B cell (primary cell): ENCODE data around the gene CRMP1. TPM values are rescaled to one million over a fixed set of nuclear protein-coding genes. Genes with fewer than 3 reads are reported as not detected.

Experiments used
- ATAC-seq: fragments of 200-7000 bp; cut with Tn5 transposase; one replicate; pipeline ENCODE4 v1.10.0; 2021; ENCODE audit warnings: low read depth, mild to moderate bottlenecking, moderate number of reproducible peaks, moderate library complexity
- CTCF ChIA-PET: fragments of 350-600 bp; sonication (Branson Sonifier 250); formaldehyde crosslinking; loops from one replicate; lab custom pipeline; 2021; ENCODE audit warnings: antibody characterized with exemption, inconsistent platforms; lab: Charles Lee
- POLR2A ChIA-PET: fragments of 350-600 bp; sonication (Branson Sonifier 250); formaldehyde crosslinking; loops from one replicate; lab custom pipeline; 2021; ENCODE audit warnings: antibody characterized with exemption; lab: Charles Lee
- DNase-seq: peaks from one replicate; pipeline ENCODE4 v3.0.0; 2013
- H2AFZ ChIP-seq: 2 replicates; pipeline ENCODE4 v1.6.1; 2012; ENCODE audit warnings: mild to moderate bottlenecking, low read depth, low read length; ENCODE audit not compliant: insufficient read depth, poor library complexity, severe bottlenecking
- H3K27ac ChIP-seq, 2 donors: 1 replicate in 1 of 2; 2 replicates in 1 of 2; pipeline ENCODE4 v1.5.1; 2012 to 2013; ENCODE audit warnings: low read length in 2 of 2, mild to moderate bottlenecking in 2 of 2, moderate library complexity in 1 of 2
- H3K27me3 ChIP-seq, 4 experiments: fragments of 200-600 bp in 1 of 4; sonication (generic) in 1 of 4; replicated peaks in 1 of 4; 1 replicate in 2 of 4; 2 replicates in 2 of 4; pipeline versions ENCODE4 v1.6.1 to v1.7.0; 2013 to 2016; ENCODE audit warnings: low read length in 3 of 4, mild to moderate bottlenecking in 2 of 4, mixed read lengths in 1 of 4, moderate library complexity in 1 of 4; ENCODE audit not compliant: insufficient read depth in 4 of 4, control insufficient read depth in 3 of 4; ENCODE audit errors: control extremely low read depth in 1 of 4
- H3K36me3 ChIP-seq, 2 experiments: replicated peaks in 1 of 2; 1 replicate in 1 of 2; 2 replicates in 1 of 2; pipeline versions ENCODE4 v1.6.1 to v1.7.1; 2013; ENCODE audit warnings: low read length in 1 of 2; ENCODE audit not compliant: insufficient read depth in 2 of 2, control insufficient read depth in 1 of 2; ENCODE audit errors: control extremely low read depth in 1 of 2, extremely low read depth in 1 of 2
- H3K4me1 ChIP-seq, 2 donors: fragments of 200-600 bp in 1 of 2; sonication (generic) in 1 of 2; 1 replicate in 1 of 2; 2 replicates in 1 of 2; pipeline versions ENCODE4 v1.5.1 to v1.6.1; 2013 to 2017; ENCODE audit warnings: low read length in 2 of 2; ENCODE audit not compliant: control insufficient read depth in 2 of 2, insufficient read depth in 2 of 2
- H3K4me2 ChIP-seq: replicated peaks from 2 replicates; pipeline ENCODE3; 2012; ENCODE audit warnings: mild to moderate bottlenecking, low read depth, low read length; ENCODE audit not compliant: poor library complexity, severe bottlenecking
- H3K4me3 ChIP-seq, 5 experiments: fragments of 200-600 bp in 1 of 5; sonication (generic) in 1 of 5; 1 replicate in 3 of 5; 2 replicates in 2 of 5; pipeline versions ENCODE4 v1.5.1 to v1.7.0; 2011 to 2016; ENCODE audit warnings: low read length in 4 of 5, mild to moderate bottlenecking in 4 of 5, low read depth in 2 of 5, control low read depth in 1 of 5, moderate library complexity in 1 of 5; ENCODE audit not compliant: insufficient read depth in 1 of 5; ENCODE audit errors: control extremely low read depth in 1 of 5, extremely low read depth in 1 of 5
- H3K79me2 ChIP-seq: fragments of 200-600 bp; sonication (generic); one replicate; pipeline ENCODE4 v1.6.0; 2016; ENCODE audit warnings: low read length; ENCODE audit not compliant: control insufficient read depth, insufficient read depth
- H3K9ac ChIP-seq: fragments of 200-600 bp; sonication (generic); 2 replicates; pipeline ENCODE4 v1.6.1; 2017; ENCODE audit warnings: mild to moderate bottlenecking, low read length, moderate library complexity
- H3K9me3 ChIP-seq, 3 donors: one replicate each; pipeline versions ENCODE4 v1.6.1 to v1.7.1; 2013; ENCODE audit warnings: low read length in 2 of 3; ENCODE audit not compliant: control insufficient read depth in 2 of 3, insufficient read depth in 1 of 3; ENCODE audit errors: control extremely low read depth in 1 of 3
- H4K20me1 ChIP-seq: 2 replicates; pipeline ENCODE4 v1.6.0; 2012; ENCODE audit warnings: mild to moderate bottlenecking, low read length; ENCODE audit not compliant: insufficient read depth, control insufficient read depth, poor library complexity, severe bottlenecking
- H3K27ac Mint-ChIP-seq: one replicate; pipeline ENCODE4 v1.8.0; 2021; ENCODE audit warnings: mixed read lengths
- H3K27me3 Mint-ChIP-seq: one replicate; pipeline ENCODE4 v1.8.0; 2021; ENCODE audit warnings: mixed read lengths
- H3K4me1 Mint-ChIP-seq: one replicate; pipeline ENCODE4 v1.8.0; 2021; ENCODE audit warnings: mixed read lengths
- H3K4me3 Mint-ChIP-seq: one replicate; pipeline ENCODE4 v1.8.0; 2021; ENCODE audit warnings: mixed read lengths
- H3K9me3 Mint-ChIP-seq: one replicate; pipeline ENCODE4 v1.8.0; 2022; ENCODE audit warnings: mixed read lengths; ENCODE audit not compliant: insufficient read depth
- CTCF ChIP-seq: fragments of 200-600 bp; IDR thresholded peaks from one replicate; pipeline ENCODE4 v1.8.0; 2022; ENCODE audit warnings: antibody characterized with exemption, mild to moderate bottlenecking
- EZH2 ChIP-seq: IDR thresholded peaks from 2 replicates; pipeline ENCODE4 v1.6.1; 2012; ENCODE audit warnings: borderline replicate concordance, low read depth, mild to moderate bottlenecking, moderate library complexity, low read length; ENCODE audit not compliant: insufficient read depth, poor library complexity, severe bottlenecking
- WGBS: methylation state at CpG from one replicate; pipeline ENCODE4 v1.1.5; 2013; ENCODE audit warnings: missing lambda C conversion rate; ENCODE audit not compliant: insufficient coverage; 5-methylcytosine and 5-hydroxymethylcytosine counted together
- intact Hi-C: fragments of 100-400 bp; cut with micrococcal nuclease; formaldehyde crosslinking; loops from one replicate; pipeline ENCODE4 v1.10.0; 2022
- polyA minus RNA-seq: library from RNA; depleted of rRNA, polyadenylated mRNA; stranded (reverse); fragments of >200 nt; gene quantifications from 2 replicates; pipeline ENCODE4 v1.2.3, GENCODE V29; 2012
- polyA plus RNA-seq: library from polyadenylated mRNA; depleted of rRNA; stranded (reverse); fragments of >200 nt; gene quantifications from 2 replicates; pipeline ENCODE4 v1.2.3, GENCODE V29; 2012
- total RNA-seq, 2 donors: library from RNA; stranded (reverse); fragments of 120-200 nt in 1 of 2; gene quantifications; 1 replicate in 1 of 2; 2 replicates in 1 of 2; pipeline versions ENCODE4 v1.2.3 to v1.2.4, GENCODE V29; 2013 to 2022

CRMP1 gene
- total RNA-seq (0.10 TPM in 1 of 2 replicates, not detected in the other), polyA plus RNA-seq (0.13 and 0.30 TPM in 2 replicates), polyA minus RNA-seq (0.29 and 0.43 TPM in 2 replicates)
- 0.33 TPM for total RNA-seq (2013)

GRCh38 chr4:5893004-5893580 lies at the start of gene CRMP1:
CRMP1 (minus strand) TSS chr4:5893086; CDS start chr4:5892969, 117 bp downstream.
- ATAC-seq (no peak), DNase-seq (no peak)
- 16% methylated on average over 67 of the region's 67 CpGs for WGBS
- no peaks in the 10 kb centered on the region for H3K79me2 ChIP-seq
- ChIA-PET CTCF (no interaction called here), POLR2A (no interaction called here)
- intact Hi-C loops = no loop called here
- H3K9ac ChIP-seq = no peak within 1 kb of the TSS
- H4K20me1 ChIP-seq = no peaks in the 10 kb centered on the region
- no peak within 1 kb of the TSS for H3K27ac ChIP-seq
- no peak within 1 kb of the TSS for H2AFZ ChIP-seq
- H3K36me3 ChIP-seq = no peaks in the 10 kb centered on the region
- H3K27me3 ChIP-seq = peaks cover 0 to 57% (median 33%) of the 10 kb centered on the region in 4 experiments
- TF ChIP-seq EZH2 (no peak), CTCF (no peak)
- peaks cover 14% of the 10 kb centered on the region for H3K4me1 Mint-ChIP-seq
- H3K4me1 ChIP-seq = peaks cover 11 to 21% of the 10 kb centered on the region in 2 donors
- peak within 1 kb of the TSS; percentile 46 for H3K4me3 Mint-ChIP-seq
- H3K9me3 ChIP-seq = peaks cover 0 to 52% (median 0%) of the 10 kb centered on the region in 3 donors
- no peak within 1 kb of the TSS for H3K27ac Mint-ChIP-seq
- no peak within 1 kb of the TSS for H3K4me2 ChIP-seq
- H3K27me3 Mint-ChIP-seq = peaks cover 61% of the 10 kb centered on the region
- H3K4me3 ChIP-seq = no peak within 1 kb of the TSS
- peaks cover 2% of the 10 kb centered on the region for H3K9me3 Mint-ChIP-seq

GRCh38 chr4:5941601-5942000 lies 48.7 kb upstream of the CRMP1 start:
- intact Hi-C loops = no loop called here
- no peak overlapping the region for H2AFZ ChIP-seq
- no peak overlapping the region for H3K9ac ChIP-seq
- H4K20me1 ChIP-seq = no peaks in the 10 kb centered on the region
- TF ChIP-seq CTCF (no peak), EZH2 (no peak)
- CTCF ChIA-PET = no interaction called here
- no peaks in the 10 kb centered on the region for H3K36me3 ChIP-seq
- H3K4me1 Mint-ChIP-seq = no peaks in the 10 kb centered on the region
- no peak overlapping the region for H3K4me3 ChIP-seq
- no peaks in the 10 kb centered on the region for H3K79me2 ChIP-seq
- H3K27me3 ChIP-seq = no peaks in the 10 kb centered on the region
- 90% methylated on average over 3 of the region's 6 CpGs for WGBS
- H3K4me2 ChIP-seq = no peak overlapping the region
- peaks cover 7% of the 10 kb centered on the region for H3K27me3 Mint-ChIP-seq
- DNase-seq (no peak), ATAC-seq (no peak)
- no peaks in the 10 kb centered on the region for H3K4me1 ChIP-seq
- no peak overlapping the region for H3K27ac ChIP-seq
- H3K9me3 ChIP-seq = peaks cover 0 to 20% (median 0%) of the 10 kb centered on the region in 3 donors
- H3K9me3 Mint-ChIP-seq = no peaks in the 10 kb centered on the region
- POLR2A ChIA-PET = no interaction called here
- no peak overlapping the region for H3K4me3 Mint-ChIP-seq
- no peak overlapping the region for H3K27ac Mint-ChIP-seq
